Hematopoietic multipotent progenitor cell treated with erythropoietin and hydrocortisone succinate and interleukin-3 and kit ligand, for 17 days (in vitro differentiated cells): ENCODE measurements around the gene GRK6.
"Not testable (repeated sequence)": the region's sequence is repeated elsewhere in the genome, so short reads cannot be mapped to it uniquely, and the experiment has no call there.

Source experiments
- DNase-seq: peaks from one replicate; pipeline ENCODE4 v3.0.0-alpha.2; 2015; ENCODE audit warnings: low spot score

GRK6 gene

GRCh38 chr5:177397875-177398390, 28.5 kb upstream of the GRK6 start:
- no peak for DNase-seq

DNA sequence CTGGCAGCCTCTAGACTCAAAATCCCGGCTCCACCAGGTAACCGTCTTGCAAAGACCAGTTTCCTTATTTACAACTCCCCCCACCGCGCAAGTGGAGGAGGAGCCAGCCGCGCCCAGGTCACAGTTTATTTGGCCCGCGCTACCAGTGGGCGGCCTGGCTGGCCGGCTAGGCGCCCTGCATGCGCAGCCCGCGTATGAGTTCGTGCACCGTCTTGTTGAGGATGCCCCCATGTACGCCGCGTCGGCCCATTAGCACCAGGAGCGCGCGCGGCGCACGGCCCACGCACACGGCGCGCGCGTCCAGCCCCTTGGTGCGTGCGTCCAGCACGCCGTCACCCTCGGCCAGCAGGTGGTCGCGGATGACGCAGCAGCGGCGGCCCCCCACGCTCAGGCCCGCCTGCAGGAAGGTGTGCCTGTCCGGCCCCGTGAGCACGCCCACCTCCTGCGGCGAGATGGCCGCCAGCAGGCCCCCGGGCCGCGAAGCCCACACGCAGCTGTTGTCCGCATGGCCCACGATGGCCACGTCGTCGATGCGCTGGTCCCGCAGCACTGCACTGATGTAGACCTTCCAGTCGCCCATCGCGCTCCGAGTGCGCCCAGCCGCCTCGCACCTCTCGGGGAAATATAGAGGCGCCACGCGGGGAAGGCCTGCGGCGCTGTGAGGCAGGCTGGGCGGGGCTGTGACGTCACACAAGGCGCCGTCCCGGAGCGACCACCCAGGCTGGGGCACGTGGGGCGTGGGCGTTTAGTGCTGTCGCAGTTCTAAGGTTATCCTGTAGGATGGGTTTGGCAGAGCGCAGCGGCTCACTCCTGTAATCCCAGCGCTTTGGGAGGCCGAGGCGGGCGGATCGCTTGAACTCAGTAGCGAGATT, 26.2 kb upstream of the GRK6 start, which contains the start of gene PFN3:
TSS of gene PFN3 (minus strand) at position 665 of the 872 bp plus-strand sequence. CDS start at position 580, 85 bp downstream.
- no peak for DNase-seq

GRCh38 chr5:177402271-177403043, 24.0 kb upstream of the GRK6 start:
- DNase-seq = peak; percentile 41

DNA sequence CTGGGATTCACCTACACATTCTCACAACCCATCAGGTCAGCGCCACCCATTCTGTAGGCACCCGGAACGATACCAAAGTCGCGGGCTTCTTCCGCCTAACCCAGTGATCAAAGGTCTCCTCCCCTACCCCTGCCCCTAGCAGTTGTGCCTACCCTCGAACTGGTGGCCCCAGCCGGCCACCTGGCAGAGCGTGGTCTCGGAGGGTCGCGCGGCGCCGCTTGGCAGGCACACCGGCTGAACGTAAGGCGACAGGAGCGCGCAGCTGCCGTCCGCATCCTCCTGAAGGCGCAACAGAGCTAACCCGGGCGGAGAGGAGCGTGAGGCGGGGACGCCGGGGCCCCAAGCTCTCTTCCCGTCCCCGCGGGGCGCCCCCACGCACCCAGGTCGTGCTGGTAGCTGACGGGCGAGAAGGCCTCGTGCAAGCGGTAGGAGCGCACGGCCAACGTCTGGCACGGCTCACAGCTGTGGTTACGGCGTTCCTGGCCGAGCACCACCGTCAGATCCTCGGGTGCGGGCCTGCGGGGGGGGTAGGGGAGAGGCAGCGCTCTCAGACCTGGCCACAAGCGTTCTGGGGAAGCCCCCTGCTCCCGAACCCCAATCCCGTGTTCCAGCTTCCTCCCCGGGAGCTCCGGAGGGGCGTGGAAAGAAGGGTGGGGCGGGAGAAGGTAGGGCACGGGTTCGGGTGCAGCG, 23.2 kb upstream of the GRK6 start:
- DNase-seq = no peak

DNA sequence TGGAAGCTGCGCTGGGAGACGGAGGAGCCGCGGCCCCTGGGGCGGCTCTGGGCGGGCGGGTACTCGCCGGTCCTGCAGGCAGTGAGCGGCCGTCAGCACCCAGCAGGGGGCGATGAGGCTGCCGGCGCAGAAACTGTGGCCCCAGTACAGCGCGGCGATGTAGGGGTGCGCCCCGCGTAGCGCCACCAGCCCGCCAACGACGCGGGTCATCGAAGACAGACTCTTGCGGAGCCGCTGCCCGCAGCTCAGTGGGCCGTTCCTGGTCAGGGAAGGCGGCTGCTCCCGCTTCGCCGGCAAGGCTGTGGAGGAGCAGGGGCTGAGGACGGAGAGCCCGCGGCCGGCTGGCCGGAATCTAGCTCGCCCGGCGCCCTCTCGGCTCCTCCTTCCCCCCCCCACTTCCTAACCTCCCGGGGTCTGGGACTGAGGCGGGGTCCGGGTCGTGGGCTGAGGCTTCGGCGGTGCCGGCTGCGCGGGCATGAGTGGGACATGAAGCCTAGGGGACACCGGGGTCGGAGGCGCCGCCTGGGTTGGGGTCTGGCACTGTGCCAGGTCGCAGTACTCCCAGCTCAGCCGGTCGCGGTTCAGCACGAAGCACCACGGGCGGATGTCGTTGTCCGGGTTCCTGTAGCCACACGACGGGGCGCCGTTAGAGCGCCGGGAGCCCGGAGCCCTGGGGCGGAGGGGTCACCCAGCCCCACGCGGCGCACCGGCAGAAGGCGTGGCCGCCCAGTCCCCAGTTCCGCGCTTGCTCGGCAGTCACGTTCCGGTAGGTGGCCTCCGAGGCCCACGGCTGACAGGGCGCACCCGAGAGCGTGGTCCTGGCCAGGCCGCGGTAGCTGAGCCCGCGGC, 22.5 kb upstream of the GRK6 start:
- peak; percentile 81 for DNase-seq

DNA sequence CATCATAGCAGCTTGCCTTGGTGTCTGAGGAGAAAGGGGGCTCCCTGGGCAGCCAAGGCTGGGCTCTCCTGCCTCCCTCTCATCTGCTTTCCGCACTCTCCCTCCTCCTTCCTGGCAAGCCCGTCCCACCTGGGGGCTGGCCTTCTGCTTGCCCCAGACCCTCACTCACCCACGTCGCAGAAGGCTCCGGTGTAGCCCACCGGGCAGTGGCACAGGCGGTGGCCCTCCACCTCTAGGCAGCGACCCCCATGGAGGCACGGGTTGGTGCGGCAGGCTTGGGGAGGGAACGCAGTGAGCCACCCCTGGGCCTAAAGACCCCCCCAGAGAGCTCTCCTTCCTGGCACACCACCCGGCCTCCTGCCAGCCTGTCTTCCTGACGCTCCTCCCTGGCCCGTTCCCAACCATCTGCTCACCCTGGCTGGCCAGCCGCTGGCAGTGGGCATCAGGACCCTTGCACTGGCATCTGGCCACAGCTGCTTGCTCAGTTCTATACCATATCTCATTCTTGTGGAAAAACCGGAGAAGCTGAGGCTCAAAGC, 21.8 kb upstream of the GRK6 start:
- DNase-seq = no peak

GRCh38 chr5:177405312-177405711, 21.2 kb upstream of the GRK6 start:
- no peak for DNase-seq

- DNase-seq = no peak
These were observed 20.7 kb upstream of the GRK6 start for GRCh38 chr5:177405805-177406204.

- DNase-seq = no peak
These were observed 17.3 kb upstream of the GRK6 start, which contains the start of gene F12 for GRCh38 chr5:177409043-177409801. Gene F12, minus strand, starts transcription at chr5:177409564. Its CDS starts 37 bp downstream, at chr5:177409527.

DNA sequence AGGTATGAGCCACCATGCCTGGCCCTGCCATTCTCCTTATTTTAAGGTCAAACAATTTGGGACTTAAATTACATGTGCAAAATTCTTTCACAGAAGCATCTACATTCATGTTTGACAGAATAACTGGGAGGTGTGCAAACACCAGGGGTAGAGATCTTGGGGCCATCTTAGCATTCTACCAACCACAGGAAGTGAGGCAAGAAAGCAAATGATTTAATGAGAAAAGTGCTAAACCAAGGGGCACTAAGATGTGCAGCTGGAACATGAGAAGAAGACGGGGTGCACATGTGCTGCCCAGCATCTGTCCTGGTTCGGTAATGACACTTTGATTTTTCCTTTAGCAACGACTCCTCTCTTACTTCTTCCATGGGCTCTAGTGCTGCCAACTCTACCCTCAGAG, 15.9 kb upstream of the GRK6 start:
- DNase-seq = no peak

DNA sequence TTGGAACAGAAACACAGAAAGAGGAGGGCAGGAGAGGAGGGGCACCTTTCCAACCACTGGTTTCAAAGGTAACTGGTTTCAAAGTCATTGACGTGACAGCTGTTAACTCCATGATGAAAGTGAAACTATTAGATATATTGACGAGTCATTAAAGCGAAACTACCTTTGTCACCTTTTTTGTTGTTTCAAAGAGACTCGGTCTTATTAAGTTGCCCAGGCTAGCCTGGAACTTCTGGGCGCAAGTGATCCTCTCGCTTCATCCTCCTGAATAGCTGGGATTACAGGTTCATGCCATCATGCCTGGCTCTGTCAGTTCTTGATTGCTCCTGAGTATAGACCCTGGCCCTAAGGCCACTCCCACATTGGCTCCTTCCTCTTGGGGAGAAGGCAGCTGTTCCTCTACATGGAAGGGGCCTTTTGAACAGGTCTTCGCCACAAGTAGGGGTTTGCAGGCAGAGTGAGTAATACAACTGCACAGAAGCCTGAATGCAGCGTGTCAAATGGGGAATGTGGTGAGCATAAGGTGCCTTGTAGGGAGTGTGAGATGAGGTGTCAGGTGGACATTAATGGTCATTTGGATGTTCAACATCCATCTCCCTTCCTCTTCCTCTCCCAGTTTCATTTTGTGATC, 13.8 kb upstream of the GRK6 start:
- no peak for DNase-seq

DNA sequence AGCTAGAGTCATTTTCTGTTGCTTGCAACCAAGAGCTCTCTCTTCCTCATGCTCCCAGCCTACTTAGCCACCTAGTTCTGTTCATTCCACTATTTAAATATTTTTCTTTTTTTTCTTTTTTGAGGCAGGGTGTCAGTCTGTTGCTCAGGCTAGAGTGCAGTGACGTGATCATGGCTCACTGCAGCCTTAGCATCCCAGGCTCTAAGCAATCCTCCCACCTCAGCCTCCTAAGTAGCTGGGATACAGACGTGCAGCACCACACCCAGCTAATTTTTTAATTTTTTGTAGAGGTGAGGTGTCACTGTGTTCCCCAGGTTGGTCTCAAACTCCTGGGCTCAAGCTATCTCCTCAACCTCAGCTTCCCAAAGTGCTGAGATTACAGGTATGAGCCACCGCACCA, 12.0 kb upstream of the GRK6 start:
- no peak for DNase-seq

DNA sequence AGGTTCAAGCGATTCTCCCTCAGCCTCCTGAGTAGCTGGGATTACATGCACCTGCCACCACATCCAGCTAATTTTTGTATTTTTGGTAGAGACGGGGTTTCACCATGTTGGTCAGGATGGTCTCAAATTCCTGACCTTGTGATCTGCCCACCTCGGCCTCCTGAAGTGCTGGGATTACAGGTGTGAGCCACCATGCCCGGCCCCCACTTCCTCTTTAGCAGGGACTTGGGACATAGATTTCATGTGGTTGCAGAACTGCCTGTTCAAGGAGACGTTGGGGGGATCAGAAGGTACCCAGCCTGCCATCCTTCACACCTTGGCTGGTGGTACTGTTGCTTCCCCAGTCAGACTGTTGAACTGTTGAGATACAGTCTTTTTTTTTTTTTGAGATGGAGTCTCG, 9.4 kb upstream of the GRK6 start:
- DNase-seq = not testable (repeated sequence)

DNA sequence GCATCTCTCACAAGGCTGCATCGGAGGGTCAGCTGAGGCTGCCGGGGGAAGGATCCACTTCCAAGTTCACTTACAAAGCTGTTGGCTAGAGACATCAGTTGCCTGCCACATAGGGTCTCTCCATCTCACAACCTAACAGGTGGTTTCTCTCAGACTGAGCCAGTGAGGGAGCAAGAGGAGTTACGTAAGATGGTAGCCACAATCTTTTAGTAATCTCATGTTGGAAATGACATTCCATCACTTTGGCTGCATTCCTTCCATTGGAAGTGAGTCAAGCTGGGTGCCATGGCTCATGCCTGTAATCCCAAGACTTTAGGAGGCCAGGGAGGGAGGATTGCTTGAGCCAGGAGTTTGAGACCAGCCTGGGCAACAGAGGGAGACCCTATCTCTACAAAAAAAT, 7.4 kb upstream of the GRK6 start:
- no peak for DNase-seq

GRCh38 chr5:177420472-177420871, 6.0 kb upstream of the GRK6 start:
- not testable (repeated sequence) for DNase-seq

GRCh38 chr5:177421062-177421798, 5.2 kb upstream of the GRK6 start:
- DNase-seq = no peak

DNA sequence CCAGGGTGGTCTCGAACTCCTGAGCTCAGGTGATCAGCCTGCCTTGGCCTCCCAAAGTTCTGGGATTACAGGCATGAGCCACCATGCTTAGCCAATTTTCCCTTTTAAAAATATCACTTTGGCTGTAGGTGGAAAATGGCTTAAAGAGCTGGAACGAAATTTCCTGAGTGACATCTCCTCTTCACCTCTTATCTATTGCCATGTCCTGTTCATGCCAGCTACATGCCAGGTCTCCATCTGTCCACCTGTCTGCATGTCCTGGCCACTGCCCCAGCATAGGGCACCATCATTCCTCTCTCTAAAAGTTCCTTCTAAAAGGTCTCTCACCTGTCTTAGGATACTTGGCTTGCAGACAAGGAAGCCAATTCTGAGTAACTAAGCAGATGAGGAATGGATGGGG, 2.8 kb upstream of the GRK6 start:
- no peak for DNase-seq

GRCh38 chr5:177425196-177425800, 1.2 kb upstream of the GRK6 start:
- DNase-seq = no peak
